ENCODE results near the gene RASEF.

DNA sequence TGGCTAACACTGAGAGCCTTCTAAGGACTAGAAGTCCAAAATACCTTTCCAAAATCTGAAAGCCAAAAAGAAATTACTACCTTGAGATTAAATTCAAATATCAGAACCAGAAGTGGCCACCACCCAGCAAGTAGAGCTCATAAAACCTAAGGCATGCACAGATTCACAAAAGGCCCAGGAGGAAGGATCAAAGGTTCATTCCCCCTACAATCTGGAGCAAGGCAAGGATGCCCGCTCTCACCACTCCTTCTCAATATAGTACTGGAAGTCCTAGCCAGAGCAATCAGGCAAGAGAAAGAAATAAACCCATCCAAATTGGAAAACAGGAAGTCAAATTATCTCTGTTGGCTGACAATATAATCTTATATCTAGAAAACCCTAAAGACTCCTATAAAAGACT is 6.0 kb downstream of the RASEF start:
- TF ChIP-seq, protein P1, sequence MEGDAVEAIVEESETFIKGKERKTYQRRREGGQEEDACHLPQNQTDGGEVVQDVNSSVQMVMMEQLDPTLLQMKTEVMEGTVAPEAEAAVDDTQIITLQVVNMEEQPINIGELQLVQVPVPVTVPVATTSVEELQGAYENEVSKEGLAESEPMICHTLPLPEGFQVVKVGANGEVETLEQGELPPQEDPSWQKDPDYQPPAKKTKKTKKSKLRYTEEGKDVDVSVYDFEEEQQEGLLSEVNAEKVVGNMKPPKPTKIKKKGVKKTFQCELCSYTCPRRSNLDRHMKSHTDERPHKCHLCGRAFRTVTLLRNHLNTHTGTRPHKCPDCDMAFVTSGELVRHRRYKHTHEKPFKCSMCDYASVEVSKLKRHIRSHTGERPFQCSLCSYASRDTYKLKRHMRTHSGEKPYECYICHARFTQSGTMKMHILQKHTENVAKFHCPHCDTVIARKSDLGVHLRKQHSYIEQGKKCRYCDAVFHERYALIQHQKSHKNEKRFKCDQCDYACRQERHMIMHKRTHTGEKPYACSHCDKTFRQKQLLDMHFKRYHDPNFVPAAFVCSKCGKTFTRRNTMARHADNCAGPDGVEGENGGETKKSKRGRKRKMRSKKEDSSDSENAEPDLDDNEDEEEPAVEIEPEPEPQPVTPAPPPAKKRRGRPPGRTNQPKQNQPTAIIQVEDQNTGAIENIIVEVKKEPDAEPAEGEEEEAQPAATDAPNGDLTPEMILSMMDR (IDR thresholded peaks at IDR 0.05; ENCODE audit: borderline replicate concordance, extremely low read depth, low read length, poor library complexity, severe bottlenecking) = no peak
- TF ChIP-seq EZH2 (IDR thresholded peaks at IDR 0.05; ENCODE audit: borderline replicate concordance, low read depth, low read length, severe bottlenecking) = no peak
